Omental fat pad (tissue), 4 donors: ENCODE measurements around the gene CD160. TPM values are rescaled to one million over a fixed set of nuclear protein-coding genes. Genes with fewer than 3 reads are reported as not detected.
"Not testable (repeated sequence)": the region's sequence is repeated elsewhere in the genome, so short reads cannot be mapped to it uniquely, and the experiment has no call there.

ENCODE experiments used
- ATAC-seq: fragments of 150-250 bp; one replicate; pipeline ENCODE4 v1.9.1; 2016; ENCODE audit warnings: mild to moderate bottlenecking, moderate library complexity; ENCODE audit not compliant: low FRiP score
- DNase-seq: peaks from one replicate; pipeline ENCODE4 v3.0.0-alpha.2; 2019; ENCODE audit warnings: low spot score
- total RNA-seq, 4 donors: library from RNA; depleted of rRNA; stranded (reverse); fragments of >200 nt; gene quantifications; one replicate each; pipeline ENCODE4 v1.1.0, GENCODE V29; 2016
- TF ChIP-seq, protein P1 (sequence below), 3 donors: fragments of 450-650 bp; IDR thresholded peaks; one replicate each; pipeline ENCODE4 v1.5.1; 2016 to 2017; ENCODE audit warnings: antibody characterized with exemption in 3 of 3, mild to moderate bottlenecking in 3 of 3, moderate library complexity in 2 of 3

Gene CD160
- total RNA-seq, 4 donors from 2014 or later: not detected

DNA sequence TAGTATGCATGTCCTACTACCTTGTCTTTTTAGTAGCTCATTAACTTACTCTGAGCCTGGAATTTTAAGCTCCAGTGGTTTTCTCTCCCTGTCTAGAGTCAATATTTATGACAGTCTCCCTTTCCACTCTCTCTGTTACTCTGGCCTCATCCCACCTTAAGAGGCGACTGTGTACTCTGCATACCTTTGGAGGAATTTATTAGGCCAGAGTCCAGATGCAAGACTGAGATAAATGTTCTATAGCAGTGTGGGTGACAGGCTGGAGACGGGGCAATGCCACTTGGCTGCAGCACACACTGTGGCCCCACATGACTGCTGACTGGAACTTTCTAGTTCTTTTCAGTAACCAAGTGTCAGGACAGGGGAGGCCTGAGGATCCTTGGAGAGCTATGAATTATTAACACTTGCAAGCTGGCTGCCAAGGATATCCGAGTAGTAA lies 8.1 kb upstream of the CD160 start:
- no peak for DNase-seq

DNA sequence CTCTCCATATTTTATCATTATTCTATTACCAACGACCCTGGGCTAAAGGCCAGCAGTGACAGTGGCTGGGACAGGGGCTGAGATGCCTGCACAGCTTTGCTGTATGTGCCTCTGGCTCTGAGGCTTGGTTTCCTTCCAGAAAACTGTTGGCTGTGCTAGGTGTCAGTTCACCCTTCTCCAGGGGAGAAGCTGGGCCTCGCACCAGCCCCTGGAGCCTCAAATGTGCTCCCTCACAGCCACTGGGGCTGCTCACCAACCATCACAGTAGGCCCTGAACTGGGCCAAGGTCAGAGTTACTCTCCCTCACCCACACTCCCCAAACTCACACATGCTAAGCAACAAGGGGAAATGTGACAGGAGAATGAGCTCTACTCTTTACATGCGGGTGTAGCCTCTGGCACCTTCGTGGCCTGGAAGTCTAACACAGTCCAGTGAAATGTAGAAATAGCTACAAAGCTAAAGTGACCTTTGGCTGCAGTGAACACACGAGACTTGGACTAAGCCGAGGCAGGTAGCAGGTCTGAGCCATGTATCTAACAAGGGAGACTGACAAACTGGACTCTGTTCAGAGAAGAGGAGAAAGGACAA lies 4.7 kb upstream of the CD160 start:
- DNase-seq (no peak), ATAC-seq (no peak)
- TF ChIP-seq, protein P1, sequence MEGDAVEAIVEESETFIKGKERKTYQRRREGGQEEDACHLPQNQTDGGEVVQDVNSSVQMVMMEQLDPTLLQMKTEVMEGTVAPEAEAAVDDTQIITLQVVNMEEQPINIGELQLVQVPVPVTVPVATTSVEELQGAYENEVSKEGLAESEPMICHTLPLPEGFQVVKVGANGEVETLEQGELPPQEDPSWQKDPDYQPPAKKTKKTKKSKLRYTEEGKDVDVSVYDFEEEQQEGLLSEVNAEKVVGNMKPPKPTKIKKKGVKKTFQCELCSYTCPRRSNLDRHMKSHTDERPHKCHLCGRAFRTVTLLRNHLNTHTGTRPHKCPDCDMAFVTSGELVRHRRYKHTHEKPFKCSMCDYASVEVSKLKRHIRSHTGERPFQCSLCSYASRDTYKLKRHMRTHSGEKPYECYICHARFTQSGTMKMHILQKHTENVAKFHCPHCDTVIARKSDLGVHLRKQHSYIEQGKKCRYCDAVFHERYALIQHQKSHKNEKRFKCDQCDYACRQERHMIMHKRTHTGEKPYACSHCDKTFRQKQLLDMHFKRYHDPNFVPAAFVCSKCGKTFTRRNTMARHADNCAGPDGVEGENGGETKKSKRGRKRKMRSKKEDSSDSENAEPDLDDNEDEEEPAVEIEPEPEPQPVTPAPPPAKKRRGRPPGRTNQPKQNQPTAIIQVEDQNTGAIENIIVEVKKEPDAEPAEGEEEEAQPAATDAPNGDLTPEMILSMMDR (IDR thresholded peaks at IDR 0.05): no peak

More for the DNA sequence above, 8.1 kb upstream of the CD160 start:
- TF ChIP-seq, protein P1 (IDR thresholded peaks at IDR 0.05): no peak
- ATAC-seq: no peak

DNA sequence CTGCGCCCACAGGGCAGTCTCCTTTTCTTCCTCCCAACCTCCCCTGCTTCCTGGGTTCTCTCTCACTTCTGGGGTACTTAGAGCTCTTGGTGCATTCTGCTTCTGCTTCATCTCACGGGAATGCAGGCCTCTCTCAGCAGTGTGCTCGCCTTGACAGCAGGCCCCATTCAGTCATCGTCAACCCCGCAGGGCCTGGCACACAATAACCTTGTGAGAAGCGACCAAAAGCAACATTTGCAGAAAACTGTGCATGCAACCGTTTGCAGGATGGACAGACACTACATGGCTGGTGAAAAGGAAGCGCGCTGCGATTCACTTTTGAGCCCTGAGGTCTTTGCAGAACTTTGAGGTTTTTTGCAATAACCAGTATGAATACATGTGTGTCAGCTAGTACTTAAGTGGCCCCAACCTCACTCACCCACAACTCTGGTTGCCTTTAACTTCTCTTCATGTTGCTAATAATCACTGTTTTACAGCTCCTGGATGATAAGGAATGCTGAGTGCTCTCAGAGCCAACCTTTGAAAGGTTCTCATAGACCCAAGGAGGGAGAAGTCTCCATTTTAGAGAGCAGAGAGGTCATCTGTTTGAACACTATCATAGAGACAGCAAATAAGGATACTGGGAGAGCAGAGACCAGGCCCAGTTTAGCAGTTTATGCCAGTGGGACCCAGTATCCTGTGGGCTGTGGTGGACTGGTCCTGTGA lies 2.5 kb upstream of the CD160 start:
- TF ChIP-seq, protein P1 (IDR thresholded peaks at IDR 0.05): no peak
- no peak for DNase-seq
- ATAC-seq: no peak

DNA sequence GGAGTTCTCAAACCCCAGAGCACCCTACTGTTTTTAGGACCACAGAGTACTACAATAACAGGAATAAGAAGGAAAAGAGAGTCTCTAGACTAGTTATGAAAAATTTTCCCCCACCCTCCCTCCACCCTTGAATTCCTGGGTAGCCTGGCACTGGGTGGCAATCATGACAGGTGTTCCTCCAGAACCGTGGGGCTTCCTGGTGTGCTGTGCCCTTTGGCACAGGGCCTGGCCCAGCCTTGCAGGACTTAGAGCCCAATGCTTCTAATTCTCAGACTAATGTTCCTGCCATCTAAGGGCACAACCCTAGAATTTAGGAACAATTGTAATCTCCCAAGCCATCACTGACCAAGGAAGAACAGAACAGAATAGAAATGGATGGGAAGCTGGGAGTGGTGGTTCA lies 1.5 kb upstream of the CD160 start:
- TF ChIP-seq, protein P1 (IDR thresholded peaks at IDR 0.05): no peak
- DNase-seq: no peak
- ATAC-seq: no peak

DNA sequence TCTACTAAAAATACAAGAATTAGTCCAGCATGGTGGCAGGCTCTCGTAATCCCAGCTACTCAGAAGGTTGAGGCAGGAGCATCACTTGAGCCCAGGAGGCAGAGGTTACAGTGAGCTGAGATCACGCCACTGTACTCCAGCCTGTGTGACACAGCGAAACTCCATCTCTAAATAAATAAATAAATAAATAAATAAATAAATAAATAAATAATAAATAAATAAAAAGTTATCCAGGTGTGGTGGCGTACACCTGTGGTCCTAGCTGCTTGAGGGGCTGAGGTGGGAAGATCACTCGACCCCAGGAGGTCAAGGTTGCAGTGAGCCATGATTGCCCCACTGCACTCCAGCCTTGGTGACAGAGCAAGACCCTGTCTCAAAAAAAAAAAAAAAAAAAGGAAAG lies 834 bp upstream of the CD160 start:
- DNase-seq, ATAC-seq: not testable (repeated sequence)

DNA sequence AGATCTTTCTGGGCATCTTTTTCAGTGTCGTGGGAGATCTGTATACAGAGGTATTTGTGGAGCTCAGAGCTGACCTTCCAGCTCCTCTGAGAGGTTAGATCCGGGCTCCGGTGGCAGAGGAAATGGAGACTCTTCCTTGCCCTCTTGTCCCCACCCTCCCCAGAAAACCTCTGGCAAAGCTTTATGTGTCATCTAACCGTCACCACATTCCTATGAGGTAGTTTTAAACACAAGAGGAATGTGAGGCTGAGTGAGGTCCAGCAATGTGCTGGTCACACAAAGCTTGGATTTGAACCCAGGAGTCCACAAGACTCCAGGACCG lies 1.2 kb downstream of the CD160 start:
- DNase-seq (no peak), ATAC-seq (no peak)
- TF ChIP-seq, protein P1 (IDR thresholded peaks at IDR 0.05): no peak

DNA sequence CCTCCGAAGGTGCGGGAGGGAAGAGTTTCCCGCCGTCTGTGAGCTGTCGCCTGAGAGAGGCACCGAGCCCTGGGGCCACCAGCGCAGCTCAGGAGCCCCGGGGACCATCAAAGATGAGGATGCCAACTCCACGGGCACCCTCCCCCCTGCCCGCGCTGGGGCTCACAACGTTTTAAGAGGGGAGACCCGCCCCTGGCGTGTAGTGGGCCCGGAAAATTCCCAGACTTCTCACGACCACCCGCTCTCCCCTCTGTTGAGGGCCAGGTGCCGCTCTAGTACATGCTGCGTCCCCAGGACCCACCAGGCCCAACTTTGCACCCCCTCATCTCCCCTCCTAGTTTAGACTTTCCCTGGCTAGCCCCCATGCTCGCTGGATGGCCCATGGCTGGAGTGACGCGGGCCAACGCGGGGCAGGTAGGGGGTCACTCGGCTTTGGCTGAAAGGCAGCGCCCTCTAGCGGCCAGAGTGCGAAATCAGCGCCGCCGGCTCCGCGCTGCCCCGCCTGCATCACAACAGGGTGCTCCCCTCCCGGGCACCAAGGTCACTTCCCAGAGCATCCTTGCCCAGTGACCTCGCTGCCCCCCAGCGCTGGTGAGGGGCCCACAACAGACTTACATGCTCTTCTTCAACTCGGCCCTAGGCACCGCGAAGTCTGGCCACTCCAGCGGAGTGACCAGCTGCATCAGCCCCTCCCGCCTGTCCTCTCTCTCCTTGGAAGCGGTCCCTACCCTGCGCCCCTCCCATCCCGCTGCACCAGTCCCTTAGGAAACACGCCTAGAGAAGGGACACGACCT lies 1.8 kb downstream of the CD160 start:
- TF ChIP-seq, protein P1 (IDR thresholded peaks at IDR 0.05): peak in 1 of 3 donors; percentile 56
- peak; percentile 83 for ATAC-seq
- DNase-seq: peak; percentile 27

DNA sequence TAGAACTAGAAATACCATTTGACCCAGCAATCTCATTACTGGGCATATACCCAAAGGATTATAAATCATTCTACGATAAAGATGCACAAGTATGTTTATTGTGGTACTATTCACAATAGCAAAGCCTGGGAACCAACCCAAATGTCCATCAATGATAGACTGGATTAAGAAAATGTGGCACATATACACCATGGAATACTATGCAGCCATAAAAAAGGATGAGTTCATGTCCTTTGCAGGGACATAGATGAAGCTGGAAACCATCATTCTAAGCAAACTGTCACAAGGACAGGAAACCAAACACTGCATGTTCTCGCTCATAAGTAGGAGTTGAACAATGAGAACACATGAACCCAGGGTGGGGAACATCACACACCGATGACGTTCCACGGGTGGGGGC lies 6.9 kb downstream of the CD160 start:
- ATAC-seq, DNase-seq: not testable (repeated sequence)
